Osteoblast (primary cell): ENCODE measurements around the gene ADARB1. TPM values are rescaled to one million over a fixed set of nuclear protein-coding genes. Genes with fewer than 3 reads are reported as not detected.
A peak's percentile ranks its signal among the peaks of the same experiment; 100 is the strongest.
"Not testable (repeated sequence)": the region's sequence is repeated elsewhere in the genome, so short reads cannot be mapped to it uniquely, and the experiment has no call there.

Source experiments
- DNase-seq: peaks from one replicate; pipeline ENCODE4 v3.0.0; 2011; ENCODE audit warnings: low spot score, mixed read lengths; ENCODE audit not compliant: insufficient read length; ENCODE audit errors: missing footprints
- H2AFZ ChIP-seq: 2 replicates; pipeline ENCODE4 v1.6.0; 2011; ENCODE audit warnings: mild to moderate bottlenecking, low read length
- H3K27ac ChIP-seq: 2 replicates; pipeline ENCODE4 v1.5.1; 2011; ENCODE audit warnings: mild to moderate bottlenecking, low read depth, low read length, moderate library complexity
- H3K27me3 ChIP-seq: 2 replicates; pipeline ENCODE4 v1.6.0; 2012; ENCODE audit warnings: mild to moderate bottlenecking, control low read depth, inconsistent platforms, low read length, moderate library complexity; ENCODE audit not compliant: insufficient read depth
- H3K36me3 ChIP-seq: 2 replicates; pipeline ENCODE4 v1.5.1; 2011; ENCODE audit warnings: mild to moderate bottlenecking, low read length, control low read depth, moderate library complexity; ENCODE audit not compliant: insufficient read depth
- H3K4me1 ChIP-seq: 2 replicates; pipeline ENCODE4 v1.5.1; 2011; ENCODE audit warnings: mild to moderate bottlenecking, low read length, control low read depth, moderate library complexity; ENCODE audit not compliant: insufficient read depth
- H3K4me2 ChIP-seq: 2 replicates; pipeline ENCODE4 v1.6.0; 2011; ENCODE audit warnings: mild to moderate bottlenecking, low read length; ENCODE audit not compliant: insufficient read depth
- H3K4me3 ChIP-seq: fragments of 200-600 bp; sonication (generic); 3 replicates; pipeline ENCODE4 v1.5.1; 2012; ENCODE audit warnings: mild to moderate bottlenecking, low read length, inconsistent platforms; ENCODE audit not compliant: insufficient read depth
- H3K79me2 ChIP-seq: 2 replicates; pipeline ENCODE4 v1.6.0; 2012; ENCODE audit warnings: mild to moderate bottlenecking, low read length, control low read depth, inconsistent platforms; ENCODE audit not compliant: insufficient read depth
- H3K9me3 ChIP-seq: 2 replicates; pipeline ENCODE4 v1.5.1; 2011; ENCODE audit warnings: low read depth, low read length, control low read depth
- H4K20me1 ChIP-seq: 2 replicates; pipeline ENCODE4 v1.6.0; 2012; ENCODE audit warnings: mild to moderate bottlenecking, low read length, control low read depth; ENCODE audit not compliant: insufficient read depth
- total RNA-seq: library from RNA; depleted of rRNA; stranded (reverse); fragments of >200 nt; gene quantifications from 2 replicates; pipeline ENCODE4 v1.2.3, GENCODE V29; 2012
- TF ChIP-seq, protein P1 (sequence below): IDR thresholded peaks from 2 replicates; pipeline ENCODE4 v1.5.1; 2011; ENCODE audit warnings: mild to moderate bottlenecking, low read depth, low read length, moderate library complexity; ENCODE audit errors: extremely low read depth

The ADARB1 gene
- total RNA-seq, 1 donor: 19.5 TPM

DNA sequence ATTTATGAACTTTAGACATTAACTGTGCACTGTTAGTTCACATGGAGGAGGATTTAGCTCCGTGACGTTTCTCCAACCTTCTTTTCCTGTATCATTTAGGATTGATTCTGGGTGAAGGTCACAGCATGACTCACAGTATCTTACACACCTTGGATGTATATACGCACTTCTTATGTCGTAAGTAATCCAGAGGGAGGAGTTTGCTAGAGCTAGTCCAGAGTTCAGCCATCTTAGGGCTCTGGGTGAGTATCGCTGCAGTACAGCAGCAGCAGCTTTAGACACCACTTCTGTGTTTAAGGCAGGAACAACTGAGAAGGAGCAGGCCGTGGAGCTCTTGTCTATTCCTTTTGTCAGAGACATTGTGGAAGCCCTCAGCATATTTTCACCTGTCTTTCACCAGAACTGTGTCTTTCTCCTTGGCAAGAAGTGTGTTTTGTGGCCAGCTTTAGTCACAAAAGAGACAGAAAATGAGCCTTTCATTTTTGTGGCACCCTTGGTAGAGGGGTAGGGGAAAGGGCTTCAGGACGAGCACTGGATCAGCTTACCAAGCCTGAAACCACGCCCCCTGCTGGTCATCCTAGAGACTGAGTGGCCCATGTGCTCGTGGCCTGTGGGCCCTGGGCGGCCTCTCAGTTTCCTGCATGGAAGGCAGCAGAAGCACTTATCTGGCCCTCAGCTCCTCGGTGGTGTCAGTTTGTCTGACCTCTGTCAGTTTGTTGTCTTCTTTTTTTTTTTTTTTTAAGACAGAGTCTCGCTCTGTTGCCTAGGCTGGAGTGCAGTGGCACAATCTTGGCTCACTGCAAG, 64.0 kb downstream of the ADARB1 start:
- H3K36me3 ChIP-seq: no peaks in the 10 kb centered on the region
- TF ChIP-seq, protein P1, sequence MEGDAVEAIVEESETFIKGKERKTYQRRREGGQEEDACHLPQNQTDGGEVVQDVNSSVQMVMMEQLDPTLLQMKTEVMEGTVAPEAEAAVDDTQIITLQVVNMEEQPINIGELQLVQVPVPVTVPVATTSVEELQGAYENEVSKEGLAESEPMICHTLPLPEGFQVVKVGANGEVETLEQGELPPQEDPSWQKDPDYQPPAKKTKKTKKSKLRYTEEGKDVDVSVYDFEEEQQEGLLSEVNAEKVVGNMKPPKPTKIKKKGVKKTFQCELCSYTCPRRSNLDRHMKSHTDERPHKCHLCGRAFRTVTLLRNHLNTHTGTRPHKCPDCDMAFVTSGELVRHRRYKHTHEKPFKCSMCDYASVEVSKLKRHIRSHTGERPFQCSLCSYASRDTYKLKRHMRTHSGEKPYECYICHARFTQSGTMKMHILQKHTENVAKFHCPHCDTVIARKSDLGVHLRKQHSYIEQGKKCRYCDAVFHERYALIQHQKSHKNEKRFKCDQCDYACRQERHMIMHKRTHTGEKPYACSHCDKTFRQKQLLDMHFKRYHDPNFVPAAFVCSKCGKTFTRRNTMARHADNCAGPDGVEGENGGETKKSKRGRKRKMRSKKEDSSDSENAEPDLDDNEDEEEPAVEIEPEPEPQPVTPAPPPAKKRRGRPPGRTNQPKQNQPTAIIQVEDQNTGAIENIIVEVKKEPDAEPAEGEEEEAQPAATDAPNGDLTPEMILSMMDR: peak; percentile 80
- H3K4me3 ChIP-seq: no peak overlapping the region
- H3K9me3 ChIP-seq: no peaks in the 10 kb centered on the region
- H4K20me1 ChIP-seq: peaks cover 26% of the 10 kb centered on the region
- peak; percentile 77 for DNase-seq
- H3K79me2 ChIP-seq: peaks cover 6% of the 10 kb centered on the region
- H3K4me1 ChIP-seq: peaks cover 27% of the 10 kb centered on the region
- H3K27ac ChIP-seq: no peak overlapping the region
- H3K4me2 ChIP-seq: no peak overlapping the region
- H3K27me3 ChIP-seq: no peaks in the 10 kb centered on the region
- no peak overlapping the region for H2AFZ ChIP-seq

DNA sequence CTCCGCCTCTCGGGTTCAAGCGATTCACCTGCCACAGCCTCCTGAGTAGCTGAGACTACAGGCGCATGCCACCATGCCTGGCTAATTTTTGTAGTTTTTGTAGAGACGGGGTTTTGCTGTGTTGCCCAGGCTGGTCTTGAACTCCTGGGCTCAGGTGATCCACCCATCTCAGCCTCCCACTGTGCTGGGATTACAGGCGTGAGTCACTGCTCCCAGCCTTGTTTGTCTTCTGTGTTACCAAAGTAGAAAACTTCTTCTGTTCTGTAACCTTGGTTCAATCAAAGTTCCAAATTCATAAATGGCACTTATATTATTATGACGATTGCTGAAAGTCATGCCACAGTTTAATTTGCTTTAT, 64.6 kb downstream of the ADARB1 start:
- not testable (repeated sequence) for H3K4me3 ChIP-seq, H3K27me3 ChIP-seq, H3K4me2 ChIP-seq, H3K27ac ChIP-seq, H2AFZ ChIP-seq, H3K36me3 ChIP-seq, H3K9me3 ChIP-seq, H3K79me2 ChIP-seq, DNase-seq
- Histone ChIP-seq H3K4me1 (peaks cover 27% of the 10 kb centered on the region), H4K20me1 (peaks cover 25% of the 10 kb centered on the region)

DNA sequence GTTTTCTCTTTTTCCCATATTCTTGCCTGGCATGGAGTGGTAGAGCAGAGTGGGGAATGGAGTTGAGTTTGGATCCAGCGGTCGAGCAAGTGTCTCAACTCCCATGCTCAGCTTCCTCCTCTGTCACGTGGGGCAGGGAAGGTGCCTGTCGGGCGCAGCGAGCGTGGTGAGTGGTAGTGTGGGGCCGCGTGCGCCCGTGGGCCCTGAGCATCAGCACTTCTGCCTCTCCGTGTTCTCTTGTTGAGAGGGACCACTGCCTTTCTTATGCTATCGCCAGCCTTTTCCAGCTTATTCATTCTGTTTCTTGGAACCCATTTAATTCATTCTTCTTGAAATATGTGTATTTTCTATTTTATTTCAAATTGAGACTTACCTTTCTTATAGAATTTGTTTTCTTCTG, 65.1 kb downstream of the ADARB1 start:
- H3K27ac ChIP-seq: no peak overlapping the region
- H2AFZ ChIP-seq: no peak overlapping the region
- no peak for DNase-seq
- no peak overlapping the region for H3K4me3 ChIP-seq
- peaks cover 25% of the 10 kb centered on the region for H4K20me1 ChIP-seq
- H3K4me2 ChIP-seq: no peak overlapping the region
- TF ChIP-seq, protein P1: no peak
- peaks cover 27% of the 10 kb centered on the region for H3K4me1 ChIP-seq
- H3K27me3 ChIP-seq: no peaks in the 10 kb centered on the region
- H3K36me3 ChIP-seq: no peaks in the 10 kb centered on the region
- H3K9me3 ChIP-seq: no peaks in the 10 kb centered on the region
- peaks cover 4% of the 10 kb centered on the region for H3K79me2 ChIP-seq

DNA sequence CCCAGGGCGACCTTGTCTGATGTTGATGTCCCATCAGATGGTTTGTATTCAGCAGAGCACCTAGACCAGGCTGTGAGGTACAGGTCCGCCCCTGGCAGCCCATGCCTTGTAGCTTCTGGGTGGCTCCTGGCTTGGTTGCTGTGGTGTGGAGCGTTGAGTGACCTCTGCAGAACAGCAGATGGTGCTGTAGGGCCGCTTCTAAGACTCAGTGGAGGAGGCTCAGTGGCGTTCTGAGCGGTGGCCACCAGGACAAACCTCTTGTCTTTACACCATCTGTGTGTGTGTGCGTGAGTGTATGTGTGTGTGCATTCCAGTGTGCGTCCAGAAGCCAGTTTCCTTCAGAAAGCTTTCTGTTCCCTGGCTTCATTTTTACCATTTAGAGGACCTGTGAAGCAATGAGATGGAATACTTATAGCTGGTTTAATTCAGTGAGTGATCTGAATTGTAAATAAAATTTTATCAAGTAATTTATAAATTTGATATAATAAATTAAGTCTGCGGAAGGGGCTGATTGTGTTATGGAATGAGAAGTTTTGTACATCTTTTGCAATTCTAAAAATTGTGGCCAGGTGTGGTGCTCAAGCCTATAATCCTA, 66.1 kb downstream of the ADARB1 start:
- Histone ChIP-seq H3K9me3 (no peaks in the 10 kb centered on the region), H3K27me3 (no peaks in the 10 kb centered on the region), H3K4me1 (peaks cover 27% of the 10 kb centered on the region), H3K79me2 (peaks cover 4% of the 10 kb centered on the region), H3K36me3 (peaks cover 3% of the 10 kb centered on the region), H3K27ac (no peak overlapping the region), H3K4me2 (no peak overlapping the region), H2AFZ (no peak overlapping the region), H3K4me3 (no peak overlapping the region), H4K20me1 (peaks cover 25% of the 10 kb centered on the region)
- DNase-seq: peak; percentile 97
- TF ChIP-seq, protein P1: peak; percentile 97

DNA sequence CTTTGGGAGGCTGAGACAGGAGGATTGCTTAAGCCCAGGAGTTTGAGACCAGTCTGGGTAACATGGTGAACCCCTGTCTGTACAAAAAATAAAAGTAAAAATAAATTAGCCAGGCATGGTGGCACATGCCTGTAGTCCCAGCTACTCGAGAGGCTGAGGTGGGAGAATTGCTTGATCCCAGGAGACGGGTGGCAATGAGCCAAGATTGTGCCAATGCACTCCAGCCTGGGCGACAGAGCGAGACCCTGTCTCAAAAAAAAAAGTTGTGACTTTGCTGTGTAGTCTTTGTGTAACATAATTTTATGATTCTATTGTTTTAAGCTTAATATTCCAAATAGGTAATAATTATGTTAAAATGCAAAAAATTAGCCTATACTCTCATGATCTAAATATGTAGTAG, 66.6 kb downstream of the ADARB1 start:
- Histone ChIP-seq H4K20me1 (peaks cover 25% of the 10 kb centered on the region), H3K4me1 (peaks cover 26% of the 10 kb centered on the region)
- H2AFZ ChIP-seq, DNase-seq, H3K79me2 ChIP-seq, H3K9me3 ChIP-seq, H3K36me3 ChIP-seq, H3K4me3 ChIP-seq, H3K27me3 ChIP-seq, H3K27ac ChIP-seq, H3K4me2 ChIP-seq: not testable (repeated sequence)
